NCI-H146 treated with DMSO at 0.1 percent for 48 hours (cell line): ENCODE results near the gene ZNF692.

Source experiments
- DNase-seq: peaks from one replicate; lab custom pipeline; 2025; ENCODE audit not compliant: unreplicated experiment; lab: John Stamatoyannopoulos, UW

The ZNF692 gene

DNA sequence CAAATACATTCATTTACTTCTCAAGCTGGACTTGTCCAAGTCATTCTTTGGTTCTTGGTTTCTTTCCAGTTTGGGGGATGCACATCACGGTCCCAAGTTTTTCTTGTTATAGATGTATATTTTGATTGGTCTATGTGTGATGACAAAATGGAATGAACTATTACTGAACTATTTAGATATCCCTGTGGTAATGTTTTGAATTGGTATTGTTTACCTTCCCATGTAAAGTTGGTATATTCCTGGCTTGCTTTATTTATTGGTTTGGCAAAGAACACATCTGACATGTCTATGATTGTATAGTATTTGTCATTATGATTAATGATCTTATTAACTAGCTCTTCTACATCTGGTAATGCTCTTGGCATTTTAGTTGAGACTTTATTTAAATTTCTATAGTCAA lies 22.4 kb upstream of the ZNF692 start:
- DNase-seq = no peak

- peak; percentile 95 for DNase-seq
These were observed 15.2 kb upstream of the ZNF692 start for GRCh38 chr1:248873993-248874533.

DNA sequence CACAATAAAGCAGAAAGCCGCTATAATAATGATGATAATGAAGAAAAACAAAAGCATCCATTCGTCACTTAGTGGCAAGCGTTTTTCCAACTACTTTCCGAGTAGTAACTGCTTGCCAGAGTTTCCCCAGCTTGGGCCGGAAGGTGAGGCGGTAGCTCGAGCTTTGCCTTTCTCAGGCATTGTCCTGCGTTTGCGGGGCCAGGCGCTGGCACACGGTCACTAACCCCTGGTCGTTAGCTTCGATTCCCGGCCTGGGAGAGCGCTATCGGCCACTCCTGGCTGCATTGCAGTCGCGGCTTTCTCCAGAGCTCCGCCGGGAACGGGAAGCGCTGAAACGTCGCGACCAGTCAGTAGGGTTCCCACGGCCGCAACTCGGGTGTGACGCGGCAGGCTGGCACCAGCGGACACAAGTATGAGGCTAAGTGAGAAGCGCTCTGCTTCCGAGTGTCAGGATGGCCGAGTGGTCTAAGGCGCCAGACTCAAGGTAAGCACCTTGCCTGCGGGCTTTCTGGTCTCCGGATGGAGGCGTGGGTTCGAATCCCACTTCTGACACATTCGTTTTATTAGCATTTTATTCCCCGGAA lies 14.6 kb upstream of the ZNF692 start:
- DNase-seq = peak; percentile 95

GRCh38 chr1:248872752-248873408 lies 14.0 kb upstream of the ZNF692 start:
- DNase-seq = peak; percentile 87

DNA sequence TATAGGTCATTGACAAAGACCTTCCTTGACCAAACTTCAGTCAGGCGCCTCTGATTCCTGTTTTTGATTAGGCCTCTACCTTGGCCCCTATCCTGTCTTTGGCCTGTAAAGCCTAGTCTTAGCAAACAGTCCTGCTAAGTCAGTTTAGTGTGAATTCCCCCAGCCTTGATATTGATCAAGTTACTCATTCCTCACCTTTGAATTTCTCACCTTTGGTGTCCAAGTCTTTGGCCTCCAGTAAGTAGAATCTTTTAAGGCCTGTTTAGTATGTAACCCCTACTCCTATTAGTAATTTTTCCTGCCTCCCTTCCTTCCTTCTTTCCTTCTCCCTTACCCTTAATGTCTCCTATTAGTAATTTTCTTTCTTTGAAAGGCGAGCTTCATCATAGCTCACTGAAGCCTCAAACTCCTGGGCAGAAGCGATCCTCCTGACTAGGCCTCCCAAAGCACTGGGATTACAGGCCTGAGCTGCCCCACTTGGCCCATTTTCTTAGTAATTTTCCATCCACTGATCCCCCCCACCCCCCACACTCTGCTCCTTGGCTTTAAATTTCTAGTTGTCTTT lies 13.0 kb upstream of the ZNF692 start:
- no peak for DNase-seq

DNA sequence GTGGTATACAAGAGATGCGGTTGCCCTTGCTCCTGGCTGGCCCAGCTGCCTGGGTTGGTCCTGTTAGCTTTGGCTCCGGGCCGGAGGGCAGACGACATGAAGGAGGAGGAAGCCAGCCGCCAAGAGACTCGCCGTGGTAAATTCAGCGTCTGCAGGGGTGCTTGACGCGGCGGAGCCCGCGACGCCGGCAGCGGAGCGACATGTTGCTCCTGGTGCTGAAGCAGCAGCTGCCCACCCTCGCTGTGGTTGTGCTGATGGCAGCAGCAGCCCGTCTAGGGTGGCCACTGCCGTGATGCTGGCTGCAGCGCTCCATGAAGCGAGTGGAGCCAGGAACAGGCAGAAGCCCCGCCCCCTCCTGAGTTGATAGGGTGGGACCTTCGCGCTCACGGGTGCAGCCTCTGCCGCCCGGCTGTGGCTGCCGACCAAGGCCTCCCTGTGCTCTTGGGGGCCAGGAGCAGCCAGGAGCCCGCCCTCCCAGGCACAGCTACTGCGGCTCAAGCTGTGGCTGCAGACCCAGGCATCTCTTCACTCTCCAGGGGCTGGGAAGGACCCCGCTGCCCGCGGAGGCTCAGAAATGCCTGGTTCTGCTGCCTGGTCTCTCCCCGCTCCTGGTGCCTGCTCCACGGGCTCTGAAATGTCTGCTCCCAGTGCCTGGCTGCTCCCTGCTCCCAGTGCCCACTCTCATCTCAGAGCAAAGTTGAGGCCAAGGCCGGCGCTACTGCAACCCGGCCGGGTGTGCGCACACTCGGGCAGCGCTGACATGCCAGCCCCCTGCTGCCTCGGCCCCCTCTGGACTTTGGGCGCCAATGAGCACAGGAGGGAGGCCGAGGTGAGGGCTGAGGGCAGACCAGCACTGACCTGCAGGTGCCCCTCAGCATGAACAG lies 4.4 kb upstream of the ZNF692 start:
- DNase-seq = peak; percentile 94

DNA sequence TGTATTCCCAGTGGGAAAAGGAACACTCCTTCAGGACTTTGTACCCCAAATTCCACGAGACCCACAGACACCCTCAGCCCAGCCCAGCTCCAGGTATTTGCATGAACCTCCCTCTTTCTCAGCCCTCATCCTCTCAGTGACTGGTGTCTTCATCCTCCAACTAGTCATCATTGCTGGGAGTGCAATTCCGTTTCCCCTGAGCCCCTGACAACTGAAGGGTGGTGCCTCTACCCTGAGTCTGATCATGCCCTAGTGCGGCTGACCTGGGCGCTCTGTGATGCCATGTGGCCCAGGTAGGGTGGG lies 3.8 kb upstream of the ZNF692 start:
- DNase-seq = no peak

DNA sequence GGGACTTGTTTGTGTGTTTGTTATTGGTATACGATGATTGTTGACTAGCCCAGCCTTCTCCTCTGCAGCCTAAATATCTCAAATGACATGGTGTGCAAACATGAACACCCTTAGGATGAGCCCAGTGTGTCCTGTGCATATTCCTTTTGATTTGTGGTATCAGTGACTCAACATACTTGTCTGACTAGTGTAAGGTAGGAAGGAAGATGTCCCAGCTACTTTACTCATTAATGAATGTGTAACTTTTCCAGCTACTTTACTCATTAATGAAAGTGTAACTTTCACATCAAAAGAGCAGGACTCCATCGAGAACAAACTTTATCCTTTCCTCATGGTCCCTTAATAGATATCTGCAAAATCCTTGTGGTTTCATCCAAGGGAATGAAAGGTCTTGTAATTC lies 2.7 kb upstream of the ZNF692 start:
- DNase-seq = no peak

GRCh38 chr1:248860007-248860406 lies 1.1 kb upstream of the ZNF692 start:
- no peak for DNase-seq

DNA sequence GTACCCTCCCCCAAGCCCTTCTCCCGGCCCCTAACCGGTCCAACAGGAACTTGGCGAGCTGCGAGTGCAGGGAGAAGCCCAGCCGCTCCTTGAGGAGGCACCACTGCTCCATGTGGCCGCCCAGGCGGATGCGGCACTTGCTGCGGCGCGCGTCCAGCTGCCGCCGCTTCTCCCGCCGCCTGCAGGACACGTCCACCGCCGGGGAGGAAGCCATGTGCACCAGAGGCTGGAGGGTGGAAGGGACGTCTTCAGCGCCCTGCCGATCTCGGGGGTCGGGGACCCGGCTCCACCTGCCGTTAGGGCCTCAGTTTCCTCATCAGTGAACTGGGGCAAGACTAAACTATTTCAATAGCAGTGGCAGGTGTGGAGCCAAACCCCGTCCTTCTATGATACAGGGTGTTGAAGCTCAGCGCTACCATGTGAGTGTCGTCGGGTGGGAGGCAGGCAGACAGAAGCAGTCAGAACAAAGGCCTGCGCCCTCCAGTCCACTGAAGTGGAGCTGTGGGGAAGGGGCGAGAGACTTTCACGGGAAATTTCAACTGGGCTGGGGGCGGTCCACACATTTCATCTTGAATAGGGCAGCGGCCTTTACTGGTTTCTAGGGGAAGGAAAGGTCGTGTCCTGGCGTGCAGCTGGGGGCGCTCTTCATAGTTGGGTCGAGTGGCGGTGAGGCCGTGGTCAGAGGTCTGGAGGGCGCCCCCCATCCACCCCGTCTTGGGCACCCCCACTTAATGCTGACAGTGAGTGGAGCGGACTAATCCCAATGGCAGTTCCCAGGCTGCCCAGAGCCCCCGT lies 592 bp downstream of the ZNF692 start:
- DNase-seq = peak; percentile 75

GRCh38 chr1:248857749-248858095 lies 1.2 kb downstream of the ZNF692 start:
- DNase-seq = no peak

DNA sequence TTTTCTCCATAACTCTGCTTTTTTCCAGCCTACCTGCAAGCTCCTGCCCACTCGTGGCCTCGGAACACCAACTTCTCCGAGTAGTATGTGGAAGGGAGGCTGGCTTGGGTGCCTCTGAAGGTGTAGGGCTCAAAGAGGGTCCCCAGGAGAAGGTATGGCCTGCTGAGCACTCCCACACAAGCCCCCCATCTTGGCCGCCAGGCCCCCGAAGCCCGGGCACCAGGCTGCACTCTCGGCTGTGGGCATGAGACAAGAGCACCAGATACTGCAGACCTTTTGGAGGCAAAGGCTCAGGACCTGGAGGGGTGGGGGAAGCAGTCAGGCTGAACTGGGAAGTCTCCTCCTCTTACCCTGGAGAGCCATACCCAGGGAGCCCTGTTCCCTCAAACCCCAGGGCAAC lies 1.7 kb downstream of the ZNF692 start:
- no peak for DNase-seq

- no peak for DNase-seq
These were observed 2.7 kb downstream of the ZNF692 start for GRCh38 chr1:248856176-248856575.

- DNase-seq = no peak
These were observed 3.3 kb downstream of the ZNF692 start for GRCh38 chr1:248855580-248855979.

DNA sequence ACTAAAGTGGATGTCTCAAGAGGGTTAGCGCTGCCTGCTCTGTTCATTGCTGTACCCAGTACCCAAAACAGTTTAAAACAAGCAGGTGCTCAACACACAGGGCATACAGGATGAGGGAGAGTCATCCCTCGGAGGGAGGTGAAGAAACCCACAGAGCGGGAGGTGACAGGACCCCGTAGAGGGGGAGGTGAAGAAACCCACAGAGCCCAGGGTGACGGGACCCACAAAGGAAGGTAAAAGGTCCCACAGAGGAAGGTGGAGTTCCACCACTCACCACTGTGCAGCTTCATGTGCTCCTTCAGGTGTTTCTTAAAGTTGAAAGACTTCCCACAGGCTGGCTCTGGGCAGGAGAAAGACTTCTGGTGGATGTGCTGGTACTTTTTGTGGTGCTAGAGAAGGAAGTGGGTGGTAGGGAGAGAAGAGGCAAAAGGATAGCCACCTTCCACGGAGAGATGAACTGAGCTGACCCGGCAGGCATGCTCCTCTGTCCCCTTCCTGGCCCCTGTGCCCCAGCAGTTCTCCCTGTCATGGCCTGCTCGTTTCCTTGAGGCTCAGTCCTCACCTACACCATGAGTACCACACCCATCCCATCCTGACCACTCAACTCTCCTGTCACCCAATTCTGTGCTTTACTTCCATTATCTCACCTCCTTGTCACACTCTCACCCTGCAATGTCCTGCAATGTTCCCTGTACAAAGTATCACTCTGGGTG lies 5.1 kb downstream of the ZNF692 start:
- no peak for DNase-seq

GRCh38 chr1:248852481-248853405 lies 6.1 kb downstream of the ZNF692 start:
- no peak for DNase-seq

DNA sequence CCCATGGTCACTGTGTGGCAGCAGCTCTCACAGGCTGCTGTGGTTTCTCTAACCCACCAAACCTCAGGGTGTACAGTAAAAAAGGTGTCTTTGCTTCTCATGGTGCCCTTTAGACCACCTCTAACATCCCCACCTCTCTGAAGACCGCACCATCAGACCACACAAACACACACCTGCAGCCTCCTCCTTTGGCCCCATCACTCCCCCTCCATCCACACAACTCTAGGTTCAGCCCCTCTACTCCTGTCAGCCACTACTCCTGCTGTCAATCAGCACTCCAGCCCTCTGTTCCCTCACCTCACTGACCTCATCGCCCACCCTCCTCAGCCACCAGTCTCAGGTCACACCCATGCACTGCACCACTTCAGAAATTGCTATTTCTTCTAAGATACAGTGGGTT lies 7.5 kb downstream of the ZNF692 start:
- DNase-seq = no peak

DNA sequence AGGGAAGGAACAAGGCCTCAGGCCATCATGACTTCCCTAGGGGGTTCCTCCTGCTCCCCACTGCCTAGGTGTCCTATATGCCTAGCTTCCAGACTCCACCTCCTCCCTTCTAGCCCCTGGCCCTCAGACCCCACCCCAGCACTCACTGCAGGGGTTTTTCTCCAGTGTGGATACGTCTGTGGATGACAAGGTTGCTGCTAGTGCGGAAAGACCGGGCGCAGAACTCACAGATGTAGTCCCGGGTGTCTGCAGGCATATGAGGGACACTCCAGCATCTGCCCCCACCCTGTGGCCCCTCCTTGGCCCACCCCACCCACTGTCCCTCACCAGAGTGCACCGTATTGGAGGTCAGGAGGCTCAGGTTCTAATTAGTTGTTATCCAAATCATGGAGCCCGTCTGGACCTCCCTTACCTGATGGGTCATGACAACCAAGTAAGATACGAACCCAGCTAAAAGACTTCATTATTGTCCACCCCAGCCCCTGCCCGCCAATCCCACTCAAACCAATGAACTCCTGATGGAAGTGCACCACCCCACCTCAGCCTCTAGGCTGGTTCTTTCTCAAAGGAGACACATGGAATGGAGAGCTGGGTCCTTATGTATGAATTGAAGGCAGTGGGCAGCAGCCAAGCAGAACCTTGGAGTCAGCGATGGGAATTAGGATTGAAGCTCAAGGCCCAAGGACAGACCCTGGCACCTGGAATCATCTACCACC lies 8.2 kb downstream of the ZNF692 start:
- no peak for DNase-seq

- no peak for DNase-seq
These were observed 8.8 kb downstream of the ZNF692 start for GRCh38 chr1:248850124-248850523.
